Measurements from ENCODE around the gene COL4A1.

The COL4A1 gene

DNA sequence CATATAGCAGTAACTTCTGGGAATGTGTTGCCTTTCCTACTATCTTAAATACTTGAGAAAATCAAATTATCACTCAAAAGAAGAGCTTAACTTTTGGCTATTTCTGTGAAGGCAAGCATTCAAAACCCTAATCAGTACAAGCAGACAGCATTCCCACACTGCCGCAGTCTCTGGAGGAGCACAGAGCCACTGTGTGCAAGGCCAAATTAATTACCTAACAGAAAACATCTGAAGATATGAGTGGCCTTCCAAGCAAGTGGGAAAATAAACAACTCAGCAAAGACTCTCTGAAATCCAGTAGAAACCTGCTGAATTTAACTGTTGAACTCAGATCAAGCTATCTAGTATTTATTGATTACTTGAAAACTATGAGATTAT lies 68.2 kb downstream of the COL4A1 start:
- no peak overlapping the region for H2AK5ac ChIP-seq (ENCODE audit: low read depth, low read length)
- no peak overlapping the region for H3K4me3 ChIP-seq (ENCODE audit: low read length in 2 of 2)
- peaks cover 0 to 31% of the 10 kb centered on the region in 2 donors for H3K36me3 ChIP-seq (replicated peaks in 1 of 2; ENCODE audit: control insufficient read depth in 2 of 2, insufficient read depth in 2 of 2, low read length in 2 of 2)
- no peak overlapping the region for H4K91ac ChIP-seq (ENCODE audit: low read depth, low read length, poor library complexity)
- H3K9me3 ChIP-seq (replicated peaks in 1 of 2; ENCODE audit: control insufficient read depth in 2 of 2, insufficient read depth in 1 of 2, low read depth in 1 of 2, low read length in 2 of 2) = no peaks in the 10 kb centered on the region
- no peak for DNase-seq (ENCODE audit: low spot score)
- H3K14ac ChIP-seq (ENCODE audit: low read length) = no peak overlapping the region
- no peak overlapping the region for H3K9ac ChIP-seq (ENCODE audit: low read depth, low read length, poor library complexity)
- H2BK12ac ChIP-seq (ENCODE audit: low read length) = no peak overlapping the region
- no peak overlapping the region for H3K18ac ChIP-seq (ENCODE audit: low read length)
- no peak overlapping the region for H2BK120ac ChIP-seq (ENCODE audit: low read depth, low read length)
- no peaks in the 10 kb centered on the region for H3K79me1 ChIP-seq (ENCODE audit: low read depth, low read length)
- no peaks in the 10 kb centered on the region for H3K4me1 ChIP-seq (ENCODE audit: control insufficient read depth in 2 of 2, insufficient read depth in 1 of 2, low read depth in 1 of 2, low read length in 2 of 2)
- H2AFZ ChIP-seq (ENCODE audit: low read length) = no peak overlapping the region
- no peak overlapping the region for H2BK5ac ChIP-seq (ENCODE audit: low read length)
- WGBS, 2 donors (ENCODE audit: extremely low coverage in 2 of 2, insufficient read length in 2 of 2, insufficient replicate concordance in 1 of 2) = no CpG with 5 or more reads among the region's 1 CpG
- no peak overlapping the region for H3K4ac ChIP-seq (ENCODE audit: low read length)
- no peak overlapping the region for H3K23ac ChIP-seq (ENCODE audit: low read depth, low read length, poor library complexity)
- H3K27ac ChIP-seq (replicated peaks; ENCODE audit: low read length) = no peak overlapping the region
- H3K4me2 ChIP-seq (ENCODE audit: insufficient read depth, low read length, poor library complexity, severe bottlenecking) = no peak overlapping the region
- H2BK15ac ChIP-seq (ENCODE audit: low read length) = no peak overlapping the region
- H3K27me3 ChIP-seq (ENCODE audit: control insufficient read depth in 3 of 3, insufficient read depth in 3 of 3, low read depth in 1 of 3, low read length in 3 of 3) = no peaks in the 10 kb centered on the region
- H4K8ac ChIP-seq (ENCODE audit: low read depth, low read length) = no peak overlapping the region

DNA sequence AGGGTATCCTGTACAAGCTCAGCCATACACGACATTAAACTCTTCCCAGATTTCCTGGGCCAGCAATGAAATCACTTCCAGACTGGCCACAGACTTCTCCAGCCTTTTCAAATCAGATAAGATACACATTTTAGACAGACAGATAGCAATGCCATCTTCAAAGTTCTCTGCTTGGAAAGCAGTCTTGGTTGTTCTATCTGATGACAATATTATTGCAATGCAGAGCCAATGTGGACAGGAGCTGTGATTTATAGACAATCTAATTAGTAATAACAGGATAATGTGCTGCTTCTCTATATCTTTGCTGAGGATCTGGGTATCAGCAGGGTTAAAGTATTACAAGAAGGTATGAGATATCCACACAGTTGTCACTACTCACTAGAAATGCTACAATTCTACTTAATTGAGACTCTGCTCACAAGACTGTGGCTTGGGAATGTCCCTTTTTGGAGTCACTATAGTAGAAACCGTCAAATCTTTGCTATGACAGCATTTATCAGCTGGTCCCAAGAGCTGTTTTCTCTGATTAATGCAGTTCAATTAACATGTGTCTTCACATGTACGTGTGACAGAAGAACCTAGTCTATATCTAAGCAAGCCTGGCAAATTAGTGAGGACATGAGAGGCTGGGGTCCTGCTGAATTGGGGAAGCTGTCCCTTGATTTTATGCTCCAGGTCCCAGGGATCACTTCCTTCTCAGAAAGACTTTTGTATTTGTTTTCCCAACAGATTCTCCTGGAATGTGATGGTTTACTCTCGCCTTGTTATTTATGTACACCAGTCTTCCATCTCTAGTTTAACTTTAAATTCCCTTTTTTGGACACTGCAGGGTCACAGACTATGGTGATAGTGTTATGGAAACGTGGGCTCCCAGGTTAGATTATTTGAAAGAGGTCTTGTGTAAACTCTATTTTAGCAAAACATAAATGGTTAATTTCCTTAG lies 68.8 kb downstream of the COL4A1 start:
- Histone ChIP-seq H3K4me3 (ENCODE audit: low read length in 2 of 2) (no peak overlapping the region), H3K23ac (ENCODE audit: low read depth, low read length, poor library complexity) (no peak overlapping the region), H3K18ac (ENCODE audit: low read length) (no peak overlapping the region), H3K14ac (ENCODE audit: low read length) (no peak overlapping the region), H3K4me2 (ENCODE audit: insufficient read depth, low read length, poor library complexity, severe bottlenecking) (no peak overlapping the region), H4K8ac (ENCODE audit: low read depth, low read length) (no peak overlapping the region), H2BK120ac (ENCODE audit: low read depth, low read length) (no peak overlapping the region), H2BK12ac (ENCODE audit: low read length) (no peak overlapping the region), H3K36me3 (replicated peaks in 1 of 2; ENCODE audit: control insufficient read depth in 2 of 2, insufficient read depth in 2 of 2, low read length in 2 of 2) (peaks cover 0 to 31% of the 10 kb centered on the region in 2 donors), H3K27me3 (ENCODE audit: control insufficient read depth in 3 of 3, insufficient read depth in 3 of 3, low read depth in 1 of 3, low read length in 3 of 3) (no peaks in the 10 kb centered on the region), H4K91ac (ENCODE audit: low read depth, low read length, poor library complexity) (no peak overlapping the region), H3K4ac (ENCODE audit: low read length) (no peak overlapping the region), H3K79me1 (ENCODE audit: low read depth, low read length) (no peaks in the 10 kb centered on the region), H3K4me1 (ENCODE audit: control insufficient read depth in 2 of 2, insufficient read depth in 1 of 2, low read depth in 1 of 2, low read length in 2 of 2) (peaks cover 0 to 1% of the 10 kb centered on the region in 2 donors), H3K9ac (ENCODE audit: low read depth, low read length, poor library complexity) (no peak overlapping the region), H3K27ac (replicated peaks; ENCODE audit: low read length) (no peak overlapping the region), H3K9me3 (replicated peaks in 1 of 2; ENCODE audit: control insufficient read depth in 2 of 2, insufficient read depth in 1 of 2, low read depth in 1 of 2, low read length in 2 of 2) (no peaks in the 10 kb centered on the region), H2AFZ (ENCODE audit: low read length) (no peak overlapping the region), H2BK15ac (ENCODE audit: low read length) (no peak overlapping the region), H2AK5ac (ENCODE audit: low read depth, low read length) (no peak overlapping the region), H2BK5ac (ENCODE audit: low read length) (no peak overlapping the region)
- no CpG with 5 or more reads among the region's 5 CpGs for WGBS, 2 donors (ENCODE audit: extremely low coverage in 2 of 2, insufficient read length in 2 of 2, insufficient replicate concordance in 1 of 2)
- DNase-seq (ENCODE audit: low spot score) = no peak

GRCh38 chr13:110236831-110237261 lies 70.1 kb downstream of the COL4A1 start:
- WGBS, 2 donors (ENCODE audit: extremely low coverage in 2 of 2, insufficient read length in 2 of 2, insufficient replicate concordance in 1 of 2) = no CpG with 5 or more reads among the region's 11 CpGs

GRCh38 chr13:110236431-110236830 lies 70.5 kb downstream of the COL4A1 start:
- no CpG with 5 or more reads among the region's 10 CpGs for WGBS, 2 donors (ENCODE audit: extremely low coverage in 2 of 2, insufficient read length in 2 of 2, insufficient replicate concordance in 1 of 2)
- Histone ChIP-seq H3K4ac (ENCODE audit: low read length) (no peak overlapping the region), H3K36me3 (replicated peaks in 1 of 2; ENCODE audit: control insufficient read depth in 2 of 2, insufficient read depth in 2 of 2, low read length in 2 of 2) (peaks cover 0 to 21% of the 10 kb centered on the region in 2 donors), H2AK5ac (ENCODE audit: low read depth, low read length) (no peak overlapping the region), H3K4me1 (ENCODE audit: control insufficient read depth in 2 of 2, insufficient read depth in 1 of 2, low read depth in 1 of 2, low read length in 2 of 2) (peaks cover 0 to 8% of the 10 kb centered on the region in 2 donors), H3K23ac (ENCODE audit: low read depth, low read length, poor library complexity) (no peak overlapping the region), H3K4me2 (ENCODE audit: insufficient read depth, low read length, poor library complexity, severe bottlenecking) (no peak overlapping the region), H2BK5ac (ENCODE audit: low read length) (no peak overlapping the region), H3K27me3 (ENCODE audit: control insufficient read depth in 3 of 3, insufficient read depth in 3 of 3, low read depth in 1 of 3, low read length in 3 of 3) (no peaks in the 10 kb centered on the region), H2BK120ac (ENCODE audit: low read depth, low read length) (no peak overlapping the region), H2BK12ac (ENCODE audit: low read length) (no peak overlapping the region), H3K27ac (replicated peaks; ENCODE audit: low read length) (no peak overlapping the region), H3K9me3 (replicated peaks in 1 of 2; ENCODE audit: control insufficient read depth in 2 of 2, insufficient read depth in 1 of 2, low read depth in 1 of 2, low read length in 2 of 2) (peaks cover 0 to 3% of the 10 kb centered on the region in 2 donors), H2BK15ac (ENCODE audit: low read length) (no peak overlapping the region), H3K14ac (ENCODE audit: low read length) (no peak overlapping the region), H3K79me1 (ENCODE audit: low read depth, low read length) (no peaks in the 10 kb centered on the region), H3K9ac (ENCODE audit: low read depth, low read length, poor library complexity) (no peak overlapping the region), H4K8ac (ENCODE audit: low read depth, low read length) (no peak overlapping the region), H3K4me3 (ENCODE audit: low read length in 2 of 2) (no peak overlapping the region), H2AFZ (ENCODE audit: low read length) (no peak overlapping the region), H4K91ac (ENCODE audit: low read depth, low read length, poor library complexity) (no peak overlapping the region), H3K18ac (ENCODE audit: low read length) (peak overlapping the region; percentile 44)
- no peak for DNase-seq (ENCODE audit: low spot score)

More at GRCh38 chr13:110236831-110237261, 70.1 kb downstream of the COL4A1 start:
- Histone ChIP-seq H2BK15ac (ENCODE audit: low read length) (no peak overlapping the region), H3K27ac (replicated peaks; ENCODE audit: low read length) (no peak overlapping the region), H3K23ac (ENCODE audit: low read depth, low read length, poor library complexity) (no peak overlapping the region), H3K4me2 (ENCODE audit: insufficient read depth, low read length, poor library complexity, severe bottlenecking) (no peak overlapping the region), H3K14ac (ENCODE audit: low read length) (no peak overlapping the region), H2BK5ac (ENCODE audit: low read length) (no peak overlapping the region), H3K18ac (ENCODE audit: low read length) (peak overlapping the region; percentile 44), H3K4me3 (ENCODE audit: low read length in 2 of 2) (no peak overlapping the region), H4K8ac (ENCODE audit: low read depth, low read length) (no peak overlapping the region), H3K4me1 (ENCODE audit: control insufficient read depth in 2 of 2, insufficient read depth in 1 of 2, low read depth in 1 of 2, low read length in 2 of 2) (peaks cover 0 to 6% of the 10 kb centered on the region in 2 donors), H2BK12ac (ENCODE audit: low read length) (no peak overlapping the region), H2BK120ac (ENCODE audit: low read depth, low read length) (no peak overlapping the region), H3K27me3 (ENCODE audit: control insufficient read depth in 3 of 3, insufficient read depth in 3 of 3, low read depth in 1 of 3, low read length in 3 of 3) (no peaks in the 10 kb centered on the region), H3K4ac (ENCODE audit: low read length) (no peak overlapping the region), H2AK5ac (ENCODE audit: low read depth, low read length) (no peak overlapping the region), H3K9ac (ENCODE audit: low read depth, low read length, poor library complexity) (no peak overlapping the region), H3K9me3 (replicated peaks in 1 of 2; ENCODE audit: control insufficient read depth in 2 of 2, insufficient read depth in 1 of 2, low read depth in 1 of 2, low read length in 2 of 2) (peaks cover 0 to 3% of the 10 kb centered on the region in 2 donors), H2AFZ (ENCODE audit: low read length) (no peak overlapping the region), H3K79me1 (ENCODE audit: low read depth, low read length) (no peaks in the 10 kb centered on the region), H4K91ac (ENCODE audit: low read depth, low read length, poor library complexity) (no peak overlapping the region), H3K36me3 (replicated peaks in 1 of 2; ENCODE audit: control insufficient read depth in 2 of 2, insufficient read depth in 2 of 2, low read length in 2 of 2) (peaks cover 0 to 25% of the 10 kb centered on the region in 2 donors)
- DNase-seq (ENCODE audit: low spot score) = no peak

Measured in neuronal stem cell (in vitro differentiated cells).